ENCODE data around the gene PHF21A.
"Not testable (repeated sequence)": the region's sequence is repeated elsewhere in the genome, so short reads cannot be mapped to it uniquely, and the experiment has no call there.

PHF21A gene

DNA sequence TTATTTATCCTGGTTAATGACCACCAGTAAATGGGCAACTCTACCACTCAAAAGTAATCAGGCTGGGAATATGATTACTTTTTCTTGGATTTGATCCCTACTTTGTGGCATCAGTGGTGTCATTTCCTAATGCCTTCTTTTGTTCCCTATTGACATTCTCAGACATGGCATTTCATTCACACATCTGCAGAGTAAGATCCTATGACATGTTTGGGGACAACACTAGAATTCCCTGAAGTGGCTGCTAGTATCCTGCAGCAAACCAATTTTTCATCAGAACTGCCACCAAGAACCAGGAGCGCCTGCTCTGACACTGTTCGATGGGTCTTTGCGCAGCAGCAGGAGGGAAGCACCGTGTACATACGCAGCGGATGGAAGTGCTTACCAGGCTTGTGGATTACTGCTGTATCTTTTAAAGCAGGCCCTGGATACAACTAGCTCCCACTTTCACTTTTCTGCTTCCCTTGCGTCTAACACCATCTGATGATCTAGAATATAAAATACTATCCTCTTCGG is 101.1 kb downstream of the PHF21A start:
- DNase-seq, result no peak

DNA sequence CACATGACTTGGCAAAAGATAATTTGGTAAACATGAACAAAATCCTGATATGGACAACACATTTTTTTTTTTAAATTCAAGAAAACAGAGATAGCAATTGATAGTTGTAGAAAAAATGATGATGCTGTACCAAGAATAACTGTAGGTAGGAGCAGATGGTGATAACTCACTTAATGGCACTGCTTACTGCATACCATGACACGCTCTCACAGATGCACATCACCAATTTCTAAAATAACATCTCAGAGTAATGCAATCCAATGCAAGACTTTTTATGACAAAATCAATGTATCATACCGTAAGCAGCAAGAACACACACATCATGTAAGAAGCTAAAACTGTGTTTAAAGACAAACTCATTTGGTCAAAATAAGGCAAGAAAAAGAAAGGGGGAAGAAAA is 102.6 kb downstream of the PHF21A start:
- no peak for DNase-seq

DNA sequence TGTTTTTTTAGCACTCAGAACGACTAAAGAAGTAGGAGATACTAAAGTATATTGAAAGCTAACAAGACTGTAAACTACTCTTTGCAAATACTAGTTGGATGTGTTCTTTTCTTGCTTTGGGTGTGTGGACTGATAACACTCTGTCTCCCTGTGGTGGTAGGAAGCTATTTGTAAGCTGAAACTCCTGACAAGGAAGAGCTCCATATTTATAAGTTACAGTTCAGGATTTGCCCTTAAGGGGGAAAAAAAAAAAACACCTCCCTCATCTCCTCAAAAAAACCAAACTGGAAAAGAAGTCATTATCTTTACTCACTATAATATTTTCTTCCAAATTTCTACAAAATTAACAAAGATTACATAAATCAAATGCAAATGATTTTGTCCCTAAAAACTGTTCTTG is 103.9 kb downstream of the PHF21A start:
- DNase-seq, result no peak

DNA sequence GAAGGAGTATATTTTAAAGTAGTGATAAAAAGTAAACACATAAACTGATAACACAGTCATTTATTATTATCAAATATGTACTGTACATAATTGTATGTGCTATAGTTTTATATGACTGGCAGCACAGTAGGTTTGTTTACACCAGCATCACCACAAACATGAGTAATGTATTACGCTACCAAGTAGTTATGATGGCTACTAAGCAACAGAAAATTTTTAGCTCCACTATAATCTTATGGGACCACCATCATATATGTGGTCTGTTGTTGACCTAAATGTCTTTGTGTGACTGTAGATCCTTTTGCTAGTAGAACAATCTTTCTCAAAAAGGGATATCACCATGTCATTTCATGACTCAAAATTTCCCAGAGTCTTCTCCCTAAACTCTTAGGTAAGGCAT is 105.3 kb downstream of the PHF21A start:
- DNase-seq, result no peak

DNA sequence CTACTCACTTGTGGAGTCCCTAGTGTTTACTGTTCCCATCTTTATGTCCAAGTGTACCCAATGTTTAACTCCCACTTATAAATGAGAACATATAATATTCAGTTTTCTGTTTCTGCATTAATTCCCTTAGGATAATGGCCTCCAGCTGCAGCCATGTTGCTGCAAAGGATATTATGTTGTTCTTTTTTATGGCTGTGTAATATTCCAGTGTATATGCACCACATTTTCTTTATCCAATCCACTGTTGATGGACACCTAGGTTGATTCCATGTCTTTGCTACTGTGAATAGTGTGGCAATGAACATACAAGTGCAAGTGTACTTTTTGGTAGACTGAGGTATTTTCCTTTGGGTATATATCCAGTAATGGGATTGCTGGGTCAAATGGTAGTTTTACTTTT is 107.1 kb downstream of the PHF21A start:
- not testable (repeated sequence) for DNase-seq

DNA sequence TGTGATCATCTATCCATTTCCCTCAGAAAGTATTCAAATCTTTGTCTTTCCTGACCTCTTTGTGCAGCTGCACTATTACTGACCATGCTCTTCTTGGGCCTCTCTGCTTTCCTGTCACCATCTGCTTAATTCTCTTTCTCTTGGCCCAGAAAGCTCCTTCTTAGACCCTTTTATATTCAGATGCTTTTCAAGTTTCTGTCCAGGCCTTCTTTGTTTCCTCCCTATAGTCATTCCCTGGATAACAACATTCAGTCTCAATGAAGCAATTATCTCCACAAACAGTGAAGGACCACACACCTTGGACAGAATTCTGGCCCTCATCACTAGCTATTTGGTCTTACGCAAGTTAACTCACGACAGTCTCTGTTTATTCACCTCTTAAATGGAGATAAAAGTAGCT is 109.1 kb downstream of the PHF21A start:
- DNase-seq, result no peak

DNA sequence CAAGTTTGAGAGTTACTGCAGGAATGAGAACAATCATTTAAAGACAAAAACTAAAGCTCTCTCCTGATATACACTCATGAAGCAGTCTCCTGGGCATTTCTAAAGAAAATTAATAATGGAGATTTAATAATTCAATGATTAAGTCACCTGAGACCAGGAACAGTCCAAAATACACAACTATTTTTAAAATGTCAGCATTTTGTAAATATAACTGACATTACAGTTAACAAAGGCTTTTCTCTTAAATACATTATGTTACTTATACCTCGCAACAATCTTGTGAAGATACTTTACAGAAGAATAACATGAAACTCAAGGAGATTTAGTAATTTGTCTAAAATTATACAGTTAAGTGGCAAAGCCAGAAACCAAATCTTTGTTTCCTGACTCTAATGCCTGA is 111.2 kb downstream of the PHF21A start:
- no peak for DNase-seq

DNA sequence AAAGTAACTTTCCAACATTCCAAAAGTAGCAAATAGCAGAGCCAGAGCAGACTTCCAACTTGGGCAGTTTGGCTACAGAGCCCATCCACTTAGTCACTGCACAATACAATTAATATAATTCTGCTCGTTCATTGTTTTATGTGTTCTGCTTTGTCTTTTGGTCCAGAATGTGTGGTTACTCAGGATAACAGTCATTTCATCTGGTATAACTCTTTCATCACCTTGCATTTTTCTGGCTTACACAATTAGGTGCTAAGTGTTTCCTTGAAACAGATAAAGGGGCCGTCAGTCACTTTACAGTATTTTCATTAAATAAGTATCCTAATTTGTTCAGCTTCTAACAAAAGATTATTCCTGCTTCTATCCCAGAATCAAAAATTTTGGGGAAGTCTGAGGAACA is 111.6 kb downstream of the PHF21A start:
- no peak for DNase-seq

DNA sequence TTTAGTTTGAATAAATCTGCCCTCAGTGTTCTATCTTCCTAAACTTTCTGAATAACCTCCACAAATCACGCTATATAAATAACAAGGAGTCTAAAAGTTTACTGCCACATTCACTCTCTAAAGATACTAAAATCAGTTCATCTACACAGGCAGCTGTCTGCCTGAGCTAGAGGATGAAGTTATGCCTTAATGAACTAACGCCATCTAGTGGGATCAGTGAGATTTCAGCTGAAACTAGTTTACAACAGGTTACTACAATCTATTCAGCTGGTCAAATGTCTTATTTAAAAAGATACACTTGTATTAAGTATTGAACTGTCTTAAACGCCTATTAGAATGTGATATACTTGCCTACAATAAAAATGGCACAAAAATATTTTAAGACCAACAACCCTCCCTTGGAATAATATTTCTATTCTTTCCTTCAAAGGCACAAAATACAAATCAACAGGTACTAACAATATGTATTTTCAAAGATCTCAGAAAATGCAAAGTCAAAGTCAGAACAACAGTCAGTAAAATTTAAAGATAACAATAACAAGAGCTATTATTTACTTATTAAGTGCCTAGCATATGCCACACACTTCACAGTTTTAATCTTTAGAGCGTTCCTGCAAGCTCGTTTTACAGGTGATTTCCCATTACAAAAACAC is 114.7 kb downstream of the PHF21A start:
- DNase-seq, result peak; percentile 76 to 91

DNA sequence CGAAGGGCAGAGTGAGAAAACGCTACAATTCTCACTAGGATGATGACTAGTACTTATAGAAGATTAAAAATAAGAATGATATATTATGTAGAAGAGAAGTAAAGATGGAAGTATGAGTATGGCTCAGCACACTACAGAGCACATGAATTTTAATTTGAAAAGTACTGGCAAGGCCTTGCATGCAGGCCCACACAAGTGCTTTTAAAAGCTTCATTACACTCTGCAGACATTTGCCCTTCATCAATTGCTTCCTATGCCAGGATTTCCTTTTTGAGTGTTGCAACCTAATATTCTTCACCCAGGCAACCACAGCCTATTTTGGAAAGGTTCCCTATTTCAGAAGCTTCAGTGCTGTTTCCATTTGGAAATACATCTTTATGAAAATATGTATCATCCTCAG is 117.7 kb downstream of the PHF21A start:
- DNase-seq, result peak; percentile 78 to 87

DNA sequence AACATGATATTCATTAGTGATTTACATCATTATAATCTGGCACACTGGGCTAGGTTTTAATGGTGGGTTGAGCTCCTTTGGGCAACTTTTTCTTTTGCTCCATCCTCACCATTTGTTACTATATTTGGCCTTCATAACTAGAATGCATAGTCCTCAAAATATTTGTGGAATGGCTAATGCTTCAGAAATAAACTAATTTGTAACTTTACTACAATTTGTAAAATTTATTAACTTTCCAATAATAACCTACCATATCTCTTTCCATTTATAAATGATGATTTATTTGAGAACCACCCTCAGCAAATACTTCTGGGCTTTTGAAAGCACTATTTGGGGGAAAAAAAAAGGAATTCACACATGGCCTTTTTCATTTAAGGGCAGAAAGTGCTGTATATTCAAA is 119.1 kb downstream of the PHF21A start:
- DNase-seq, result no peak

DNA sequence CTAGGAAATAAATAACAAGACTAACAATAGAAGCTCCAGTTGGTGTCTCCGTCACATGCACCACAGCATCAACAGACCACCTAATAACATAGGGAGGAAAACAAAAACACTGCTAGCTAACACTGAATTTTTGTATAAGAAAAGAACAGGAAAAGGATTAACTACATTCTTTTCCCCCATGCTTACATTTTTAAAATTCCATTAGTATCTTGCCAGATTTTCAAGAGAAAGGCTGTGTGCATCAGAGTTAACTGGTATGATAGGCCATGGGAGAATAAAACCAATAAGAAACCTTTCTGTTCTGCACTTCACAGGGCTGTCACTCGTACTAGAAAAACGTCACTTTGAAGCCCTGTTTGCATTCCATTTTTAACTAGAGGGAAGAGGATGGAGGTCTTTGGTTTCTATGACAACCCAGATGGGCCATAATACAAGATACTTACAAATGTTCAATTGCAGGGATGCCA is 119.8 kb downstream of the PHF21A start:
- DNase-seq, result no peak

DNA sequence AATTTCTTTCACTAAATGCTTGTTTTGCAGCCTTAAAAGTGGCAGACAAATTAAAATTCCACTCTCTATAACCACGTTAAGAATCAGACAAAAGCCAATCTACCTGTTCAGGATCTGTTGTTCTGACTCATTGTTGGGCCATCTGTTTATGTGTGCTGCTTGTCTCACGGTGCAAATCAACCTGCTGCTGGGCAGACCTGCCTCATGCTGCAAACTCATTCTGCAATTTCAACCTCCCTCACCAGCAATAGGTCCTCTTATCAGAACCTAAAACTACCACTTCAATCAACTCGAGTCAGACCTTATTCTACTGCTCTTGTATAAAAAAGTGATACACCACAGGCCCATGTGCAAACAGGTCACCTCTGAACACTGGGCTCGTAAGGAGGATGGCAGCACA is 123.7 kb downstream of the PHF21A start:
- no peak for DNase-seq

DNA sequence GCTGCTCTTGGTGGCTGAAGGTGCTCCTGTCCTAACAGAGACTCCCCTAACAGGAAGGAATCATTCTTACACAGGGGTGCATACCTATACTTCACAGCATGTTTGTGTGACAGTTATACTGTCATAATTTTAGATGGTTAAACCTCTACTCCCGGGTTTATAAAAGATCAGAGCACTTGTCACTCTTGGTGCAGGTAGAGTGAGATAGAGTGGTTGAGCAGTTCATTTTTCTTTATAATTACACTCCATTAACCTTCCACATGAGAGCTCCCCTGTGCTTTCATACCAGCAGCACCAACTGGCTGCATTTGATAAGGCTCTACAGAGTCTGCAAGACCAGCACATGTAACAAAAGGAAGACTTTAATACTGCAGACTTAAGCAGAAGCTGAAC is 125.9 kb downstream of the PHF21A start:
- no peak for DNase-seq

DNA sequence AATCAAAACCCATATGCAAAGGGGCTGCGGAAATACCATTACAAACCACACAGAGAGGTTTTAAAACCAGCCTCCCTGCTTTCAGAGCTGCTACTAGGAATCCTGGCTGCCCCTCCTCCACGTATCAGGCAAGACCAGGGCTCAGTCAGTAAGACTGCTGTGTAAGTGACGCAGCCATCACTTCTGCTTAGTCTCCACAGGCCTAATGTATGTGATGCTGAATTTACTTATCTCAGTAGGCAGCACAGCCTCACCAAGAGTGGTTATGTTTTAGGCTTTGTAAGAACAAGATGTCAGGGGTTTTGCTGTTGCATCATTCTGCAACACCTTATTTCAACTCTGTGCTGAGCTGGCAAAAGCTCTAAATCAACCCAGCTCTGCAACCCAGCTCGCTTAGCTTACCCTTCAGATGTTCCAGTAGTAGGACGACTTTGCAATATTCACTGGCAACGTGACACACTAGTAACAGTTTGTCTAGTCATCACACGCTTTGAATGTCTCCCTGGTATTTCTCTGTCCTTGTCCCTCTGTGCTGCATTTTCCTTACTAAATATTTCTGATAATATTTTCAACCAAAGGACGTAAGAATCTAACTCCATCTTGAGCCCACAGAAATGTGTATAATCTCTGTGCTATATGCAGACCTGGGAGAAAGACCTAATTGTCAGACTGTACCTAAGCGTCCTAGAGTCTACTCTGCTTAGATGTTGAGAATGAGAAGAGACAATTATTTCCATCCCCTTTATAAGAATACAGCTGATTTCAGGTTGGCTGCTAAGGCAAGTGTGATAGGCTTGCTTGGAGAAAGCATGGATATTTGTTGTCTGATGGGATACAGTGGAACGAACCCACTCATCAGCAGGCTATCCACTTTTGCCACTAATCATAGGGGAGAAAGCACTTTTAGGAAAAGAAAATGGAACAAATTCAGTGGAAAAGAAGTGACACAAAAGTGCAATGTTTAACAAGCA is 126.6 kb downstream of the PHF21A start:
- DNase-seq, result no peak

DNA sequence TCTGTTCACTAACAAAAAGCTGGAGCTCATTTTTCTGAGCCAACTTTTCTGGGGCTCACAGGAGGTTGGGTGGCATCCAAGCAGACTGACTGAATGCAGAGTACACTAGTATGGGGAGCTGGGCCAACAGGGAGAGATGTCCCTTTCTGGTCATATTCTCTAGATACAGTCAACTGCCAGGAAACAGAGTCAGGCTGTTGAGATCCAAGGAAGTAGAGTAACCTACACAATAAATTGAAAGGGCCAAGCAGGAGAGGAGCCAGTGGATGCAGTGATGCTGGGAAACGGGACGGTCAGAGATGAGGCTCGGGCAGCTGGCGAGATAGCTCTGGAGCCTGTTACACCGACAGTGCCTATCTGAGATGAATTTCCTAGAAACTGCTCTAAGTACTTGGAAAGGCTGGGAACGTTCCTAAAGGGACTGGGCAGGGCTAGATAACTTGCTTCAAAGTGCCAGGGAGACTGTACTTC is 127.7 kb downstream of the PHF21A start:
- no peak for DNase-seq

DNA sequence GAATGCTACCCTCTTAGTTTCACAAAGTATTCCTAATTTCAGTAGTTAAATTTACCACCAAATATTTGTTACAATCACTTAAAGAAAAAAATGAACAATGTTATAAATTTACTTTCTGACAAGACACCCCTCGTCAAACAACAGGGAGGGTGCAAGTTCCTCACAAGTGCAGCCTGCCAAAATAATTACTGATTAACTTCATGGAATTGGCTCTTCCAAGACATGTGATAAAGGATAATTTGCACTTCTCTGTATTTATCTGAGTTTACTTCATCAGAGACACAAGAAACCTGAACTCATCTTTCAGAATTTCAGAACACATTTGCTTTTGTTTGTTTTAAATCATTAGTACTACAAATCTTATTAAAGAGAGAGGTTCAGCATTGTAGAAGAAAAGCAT is 132.3 kb downstream of the PHF21A start:
- no peak for DNase-seq

DNA sequence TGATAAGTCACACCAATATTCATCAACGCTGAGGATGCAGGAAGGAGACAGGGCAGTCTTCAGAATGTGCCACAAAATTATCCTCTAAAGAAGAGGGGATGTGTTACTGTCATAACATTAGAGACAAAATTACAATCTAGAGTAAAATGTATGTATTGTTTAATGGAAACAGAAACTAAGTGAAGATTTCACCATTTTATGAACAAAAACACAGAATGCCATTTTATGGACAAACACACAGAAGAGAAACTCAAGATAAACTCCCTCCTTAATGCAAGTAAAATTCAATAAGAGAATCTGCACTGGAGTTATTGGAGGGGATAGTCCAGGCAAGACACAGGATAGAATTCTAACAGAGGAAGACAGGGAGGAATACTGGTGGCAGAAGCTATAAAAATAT is 136.0 kb downstream of the PHF21A start:
- DNase-seq, result no peak

DNA sequence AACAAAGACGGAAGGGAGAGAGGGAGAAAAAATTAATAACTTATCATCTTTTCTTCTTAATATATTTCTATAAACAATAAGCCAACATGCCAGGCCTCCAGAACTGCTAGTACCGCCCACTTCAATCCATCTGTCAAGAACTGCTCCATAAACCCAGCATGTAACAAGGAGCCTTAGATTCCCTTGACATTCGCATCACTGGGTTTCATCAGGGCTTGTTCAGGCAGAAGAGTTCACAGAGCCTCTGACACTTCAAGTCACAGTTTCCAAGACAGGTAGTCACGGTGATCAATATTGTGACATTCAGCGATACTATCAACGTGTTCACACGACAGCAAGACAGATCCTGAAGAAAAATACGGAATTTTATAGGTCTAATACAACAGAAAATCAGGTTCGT is 137.1 kb downstream of the PHF21A start:
- DNase-seq, result no peak

DNA sequence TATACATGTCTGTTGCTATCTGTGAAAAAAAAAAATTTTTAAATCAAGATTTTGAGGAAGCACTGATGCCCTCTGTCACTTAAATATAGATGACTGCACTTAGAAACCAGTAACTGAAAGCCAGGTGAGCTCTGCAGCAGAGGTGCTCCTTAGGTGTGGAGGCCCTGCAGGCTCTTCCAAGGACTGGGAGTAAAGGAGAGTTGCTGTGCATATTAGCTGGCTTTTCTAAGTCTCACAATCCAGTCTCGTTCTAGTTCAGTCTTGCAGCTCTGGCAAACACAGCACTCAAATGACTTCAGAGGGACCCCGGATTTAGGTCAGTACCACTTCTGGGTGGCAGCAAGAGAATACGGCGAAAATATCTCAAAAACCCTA is 137.8 kb downstream of the PHF21A start:
- DNase-seq, result no peak

DNA sequence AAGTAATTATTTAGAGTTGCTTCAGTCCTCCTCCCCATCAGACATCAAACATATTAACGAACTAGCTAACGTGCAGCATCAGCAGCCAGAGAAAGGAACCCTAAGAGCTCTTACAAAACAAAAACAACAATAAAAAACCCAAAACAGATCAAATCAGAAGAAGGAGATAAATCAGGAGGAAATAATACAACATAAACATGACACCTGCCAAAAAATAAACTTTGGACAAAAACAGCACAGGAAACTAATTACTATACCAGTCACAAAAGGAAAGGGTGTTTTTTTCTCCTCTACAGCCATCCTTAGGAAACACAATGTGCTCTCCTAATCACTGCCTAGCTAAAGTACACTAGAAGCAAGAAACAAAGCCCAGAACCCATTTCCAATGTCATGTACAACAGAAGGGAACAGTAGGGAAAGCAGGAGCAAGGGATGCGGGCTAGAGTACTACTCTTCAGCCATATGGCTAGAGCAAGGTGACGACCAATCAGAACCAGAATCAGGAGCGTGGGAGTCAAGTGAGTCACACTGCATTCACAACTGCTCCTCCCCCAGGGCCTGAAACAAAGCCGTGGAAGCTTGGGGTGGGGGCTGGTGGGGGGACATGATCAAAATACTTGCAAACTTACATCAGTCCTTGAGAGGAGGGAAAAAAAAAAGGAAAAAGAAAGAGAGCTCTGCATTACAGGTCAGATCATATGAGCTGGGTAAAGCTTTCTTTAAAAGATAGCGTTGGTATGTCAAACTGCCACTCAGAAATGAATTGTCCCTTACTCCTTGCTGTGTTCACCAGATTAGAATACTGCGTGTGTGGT is 138.4 kb downstream of the PHF21A start:
- DNase-seq, result no peak

DNA sequence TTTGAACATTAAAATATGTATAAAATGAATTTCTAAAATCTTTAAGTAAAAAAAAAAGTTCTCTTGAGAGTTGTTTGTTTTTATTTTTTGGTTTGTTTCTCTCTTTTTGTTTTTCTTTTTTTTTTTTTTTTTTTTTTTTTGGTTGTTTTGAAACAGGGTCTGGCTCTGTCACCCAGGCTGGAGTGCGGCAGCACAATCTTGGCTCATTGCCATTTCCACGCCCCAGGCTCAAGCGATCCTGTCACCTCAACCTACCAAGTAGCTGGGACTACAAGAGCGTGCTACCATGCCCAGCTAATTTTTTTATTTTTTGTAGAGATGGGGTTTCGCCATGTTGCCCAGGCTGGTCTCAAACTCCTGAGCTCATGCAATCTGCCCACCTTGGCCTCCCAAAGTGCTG is 139.4 kb downstream of the PHF21A start:
- not testable (repeated sequence) for DNase-seq

DNA sequence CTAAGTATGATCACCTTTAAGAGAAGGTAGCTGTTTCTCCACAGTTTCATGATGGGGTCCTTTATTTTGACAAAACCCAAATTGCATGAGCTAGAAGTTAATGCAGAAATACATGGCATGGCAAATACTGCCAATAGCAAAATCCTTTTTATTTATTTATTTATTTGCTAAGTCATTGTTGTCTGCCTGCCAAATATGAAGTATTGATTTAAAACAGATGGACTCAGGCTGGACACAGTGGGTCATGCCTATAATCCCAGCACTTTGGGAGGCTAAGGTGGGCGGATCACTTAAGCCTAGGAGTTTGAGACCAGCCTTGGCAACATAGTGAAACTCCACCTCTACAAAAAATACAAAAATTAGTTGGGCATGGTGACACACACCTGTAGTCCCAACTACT is 146.4 kb downstream of the PHF21A start:
- DNase-seq, result no peak

Measured in Kasumi-1 (cell line).